ENCODE data around the gene ATP4B.

Gene ATP4B

DNA sequence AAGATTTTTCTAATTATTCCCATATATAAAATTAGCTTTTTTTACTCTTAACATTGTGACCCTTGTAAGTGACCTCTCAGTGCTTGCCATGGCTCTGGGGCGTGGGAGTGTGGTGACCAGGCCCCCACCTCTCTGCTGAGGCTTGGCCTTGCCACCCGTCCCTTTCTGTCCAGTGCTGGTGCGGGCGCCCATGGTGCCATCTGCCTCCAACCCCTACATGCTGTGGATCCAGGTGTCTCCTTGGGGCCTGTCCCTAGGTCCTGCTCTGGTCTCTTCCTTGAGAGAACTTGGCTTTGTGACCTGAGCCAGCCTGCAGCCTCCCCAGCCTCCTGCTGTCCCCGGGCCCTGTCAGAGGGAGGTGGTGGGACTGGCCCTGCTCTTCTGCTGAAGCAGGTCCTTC lies 46.0 kb downstream of the ATP4B start:
- no peaks in the 10 kb centered on the region for H3K79me2 ChIP-seq (ENCODE audit: insufficient read depth, low read length)
- H3K36me3 ChIP-seq (ENCODE audit: insufficient read depth, low read length), result no peaks in the 10 kb centered on the region
- H3K4me3 ChIP-seq (ENCODE audit: low read length, poor library complexity, severe bottlenecking), result no peak overlapping the region
- H3K4me2 ChIP-seq (ENCODE audit: low read depth, low read length, poor library complexity, severe bottlenecking), result no peak overlapping the region
- TF ChIP-seq, protein P1, sequence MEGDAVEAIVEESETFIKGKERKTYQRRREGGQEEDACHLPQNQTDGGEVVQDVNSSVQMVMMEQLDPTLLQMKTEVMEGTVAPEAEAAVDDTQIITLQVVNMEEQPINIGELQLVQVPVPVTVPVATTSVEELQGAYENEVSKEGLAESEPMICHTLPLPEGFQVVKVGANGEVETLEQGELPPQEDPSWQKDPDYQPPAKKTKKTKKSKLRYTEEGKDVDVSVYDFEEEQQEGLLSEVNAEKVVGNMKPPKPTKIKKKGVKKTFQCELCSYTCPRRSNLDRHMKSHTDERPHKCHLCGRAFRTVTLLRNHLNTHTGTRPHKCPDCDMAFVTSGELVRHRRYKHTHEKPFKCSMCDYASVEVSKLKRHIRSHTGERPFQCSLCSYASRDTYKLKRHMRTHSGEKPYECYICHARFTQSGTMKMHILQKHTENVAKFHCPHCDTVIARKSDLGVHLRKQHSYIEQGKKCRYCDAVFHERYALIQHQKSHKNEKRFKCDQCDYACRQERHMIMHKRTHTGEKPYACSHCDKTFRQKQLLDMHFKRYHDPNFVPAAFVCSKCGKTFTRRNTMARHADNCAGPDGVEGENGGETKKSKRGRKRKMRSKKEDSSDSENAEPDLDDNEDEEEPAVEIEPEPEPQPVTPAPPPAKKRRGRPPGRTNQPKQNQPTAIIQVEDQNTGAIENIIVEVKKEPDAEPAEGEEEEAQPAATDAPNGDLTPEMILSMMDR (conservative IDR thresholded peaks at IDR 0.05; ENCODE audit: low read length), result no peak
- no peak for TF ChIP-seq EZH2phosphoT487 (IDR thresholded peaks at IDR 0.05; ENCODE audit: borderline replicate concordance)
- no peaks in the 10 kb centered on the region for H3K4me1 ChIP-seq (ENCODE audit: insufficient read depth, low read length, poor library complexity, severe bottlenecking)
- no peaks in the 10 kb centered on the region for H4K20me1 ChIP-seq (ENCODE audit: insufficient read depth, low read length, poor library complexity, severe bottlenecking)
- H3K9me2 ChIP-seq (replicated peaks; ENCODE audit: low read depth, low read length), result no peaks in the 10 kb centered on the region
- no peaks in the 10 kb centered on the region for H3F3A ChIP-seq (ENCODE audit: low read depth)
- no peak overlapping the region for H2AFZ ChIP-seq (ENCODE audit: low read length)
- no peaks in the 10 kb centered on the region for H3K9me3 ChIP-seq (ENCODE audit: insufficient read depth, low read depth, low read length)
- H3K9ac ChIP-seq (ENCODE audit: low read depth, low read length, poor library complexity, severe bottlenecking), result no peak overlapping the region
- no peaks in the 10 kb centered on the region for H3K27me3 ChIP-seq (ENCODE audit: insufficient read depth, low read length, poor library complexity, severe bottlenecking)

DNA sequence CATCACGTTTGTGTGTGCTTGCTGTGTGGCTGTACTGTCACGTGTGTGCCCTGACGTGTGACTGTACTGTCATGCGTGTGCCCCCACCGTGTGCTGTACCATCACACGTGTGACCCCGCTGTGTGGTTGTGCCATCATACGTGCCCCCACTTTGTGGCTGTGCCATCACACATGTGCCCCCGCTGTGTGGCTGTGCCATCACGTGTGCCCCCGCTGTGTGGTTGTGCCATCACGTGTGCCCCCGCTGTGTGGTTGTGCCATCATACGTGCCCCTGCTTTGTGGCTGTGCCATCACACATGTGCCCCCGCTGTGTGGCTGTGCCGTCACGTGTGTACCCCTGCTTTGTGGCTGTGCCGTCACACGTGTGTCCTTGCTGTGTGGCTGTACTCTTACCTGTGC lies 47.7 kb downstream of the ATP4B start:
- TF ChIP-seq EZH2phosphoT487 (IDR thresholded peaks at IDR 0.05; ENCODE audit: borderline replicate concordance), result no peak
- TF ChIP-seq, protein P1 (conservative IDR thresholded peaks at IDR 0.05; ENCODE audit: low read length), result no peak
- no peaks in the 10 kb centered on the region for H3K9me3 ChIP-seq (ENCODE audit: insufficient read depth, low read depth, low read length)
- no peaks in the 10 kb centered on the region for H3K79me2 ChIP-seq (ENCODE audit: insufficient read depth, low read length)
- H3K4me3 ChIP-seq (ENCODE audit: low read length, poor library complexity, severe bottlenecking), result no peak overlapping the region
- no peaks in the 10 kb centered on the region for H3K27me3 ChIP-seq (ENCODE audit: insufficient read depth, low read length, poor library complexity, severe bottlenecking)
- H3K9me2 ChIP-seq (replicated peaks; ENCODE audit: low read depth, low read length), result no peaks in the 10 kb centered on the region
- H3K4me2 ChIP-seq (ENCODE audit: low read depth, low read length, poor library complexity, severe bottlenecking), result no peak overlapping the region
- H2AFZ ChIP-seq (ENCODE audit: low read length), result no peak overlapping the region
- no peaks in the 10 kb centered on the region for H4K20me1 ChIP-seq (ENCODE audit: insufficient read depth, low read length, poor library complexity, severe bottlenecking)
- no peaks in the 10 kb centered on the region for H3K4me1 ChIP-seq (ENCODE audit: insufficient read depth, low read length, poor library complexity, severe bottlenecking)
- no peaks in the 10 kb centered on the region for H3K36me3 ChIP-seq (ENCODE audit: insufficient read depth, low read length)
- H3F3A ChIP-seq (ENCODE audit: low read depth), result no peaks in the 10 kb centered on the region
- no peak overlapping the region for H3K9ac ChIP-seq (ENCODE audit: low read depth, low read length, poor library complexity, severe bottlenecking)

DNA sequence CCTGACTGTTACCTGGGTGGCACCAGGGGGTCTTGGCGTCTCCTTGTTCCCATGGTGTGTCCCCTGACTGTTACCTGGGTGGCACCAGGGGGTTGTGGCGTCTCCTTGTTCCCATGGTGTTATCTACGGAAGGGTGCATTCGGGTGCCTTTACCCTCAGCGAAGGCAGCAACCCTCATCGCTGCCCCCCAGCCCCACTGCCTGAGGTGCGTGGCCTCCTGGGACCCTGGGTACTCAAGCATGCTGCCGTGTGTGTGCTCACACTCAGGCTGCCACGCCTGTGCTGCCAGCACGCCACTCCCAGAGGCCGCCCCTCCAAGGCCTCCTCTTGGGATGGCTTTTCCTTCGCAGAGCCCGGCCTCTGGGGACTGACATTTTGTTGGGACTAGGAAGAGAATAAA lies 48.4 kb downstream of the ATP4B start:
- no peaks in the 10 kb centered on the region for H3K9me3 ChIP-seq (ENCODE audit: insufficient read depth, low read depth, low read length)
- H3K36me3 ChIP-seq (ENCODE audit: insufficient read depth, low read length), result no peaks in the 10 kb centered on the region
- no peaks in the 10 kb centered on the region for H3K79me2 ChIP-seq (ENCODE audit: insufficient read depth, low read length)
- no peak overlapping the region for H2AFZ ChIP-seq (ENCODE audit: low read length)
- H3K9me2 ChIP-seq (replicated peaks; ENCODE audit: low read depth, low read length), result no peaks in the 10 kb centered on the region
- no peaks in the 10 kb centered on the region for H3K4me1 ChIP-seq (ENCODE audit: insufficient read depth, low read length, poor library complexity, severe bottlenecking)
- H4K20me1 ChIP-seq (ENCODE audit: insufficient read depth, low read length, poor library complexity, severe bottlenecking), result no peaks in the 10 kb centered on the region
- H3K4me3 ChIP-seq (ENCODE audit: low read length, poor library complexity, severe bottlenecking), result no peak overlapping the region
- no peaks in the 10 kb centered on the region for H3F3A ChIP-seq (ENCODE audit: low read depth)
- no peak overlapping the region for H3K4me2 ChIP-seq (ENCODE audit: low read depth, low read length, poor library complexity, severe bottlenecking)
- TF ChIP-seq EZH2phosphoT487 (IDR thresholded peaks at IDR 0.05; ENCODE audit: borderline replicate concordance), result no peak
- TF ChIP-seq, protein P1 (conservative IDR thresholded peaks at IDR 0.05; ENCODE audit: low read length), result no peak
- H3K27me3 ChIP-seq (ENCODE audit: insufficient read depth, low read length, poor library complexity, severe bottlenecking), result no peaks in the 10 kb centered on the region
- H3K9ac ChIP-seq (ENCODE audit: low read depth, low read length, poor library complexity, severe bottlenecking), result no peak overlapping the region
